GM19043 (cell line): ENCODE measurements around the gene SLC45A3.

ENCODE experiments used
- ATAC-seq: cut with Tn5 transposase; IDR thresholded peaks from one replicate; pipeline ENCODE4 v1.9.1; 2021; ENCODE audit warnings: low read depth; ENCODE audit not compliant: unreplicated experiment

The SLC45A3 gene

GRCh38 chr1:205669341-205670149, 10.8 kb downstream of the SLC45A3 start:
- no peak for ATAC-seq

- no peak for ATAC-seq
These were observed 11.4 kb downstream of the SLC45A3 start for GRCh38 chr1:205668951-205669340.

- ATAC-seq, result no peak
These were observed 12.2 kb downstream of the SLC45A3 start for GRCh38 chr1:205667909-205668643.

GRCh38 chr1:205666372-205667166, 13.7 kb downstream of the SLC45A3 start:
- ATAC-seq, result no peak

- no peak for ATAC-seq
These were observed 14.9 kb downstream of the SLC45A3 start for GRCh38 chr1:205665201-205666045.

GRCh38 chr1:205664399-205665017, 15.8 kb downstream of the SLC45A3 start:
- ATAC-seq, result no peak

- no peak for ATAC-seq
These were observed 16.9 kb downstream of the SLC45A3 start for GRCh38 chr1:205663286-205663936.

- no peak for ATAC-seq
These were observed 17.5 kb downstream of the SLC45A3 start for GRCh38 chr1:205662791-205663190.

GRCh38 chr1:205662135-205662738, 18.1 kb downstream of the SLC45A3 start:
- ATAC-seq, result no peak

GRCh38 chr1:205661429-205662134, 18.7 kb downstream of the SLC45A3 start:
- ATAC-seq, result no peak

- ATAC-seq, result no peak
These were observed 19.9 kb downstream of the SLC45A3 start for GRCh38 chr1:205660361-205660760.

- peak; percentile 61 for ATAC-seq
These were observed 21.2 kb downstream of the SLC45A3 start for GRCh38 chr1:205658943-205659581.

- ATAC-seq, result no peak
These were observed 24.1 kb downstream of the SLC45A3 start for GRCh38 chr1:205656236-205656635.

- ATAC-seq, result no peak
These were observed 27.3 kb downstream of the SLC45A3 start for GRCh38 chr1:205652984-205653383.

- ATAC-seq, result no peak
These were observed 30.1 kb downstream of the SLC45A3 start for GRCh38 chr1:205650241-205650640.

GRCh38 chr1:205645519-205645918, 34.8 kb downstream of the SLC45A3 start:
- ATAC-seq, result no peak

GRCh38 chr1:205642679-205643307, 37.5 kb downstream of the SLC45A3 start:
- no peak for ATAC-seq
